ENCODE data around the gene ZNF230.

DNA sequence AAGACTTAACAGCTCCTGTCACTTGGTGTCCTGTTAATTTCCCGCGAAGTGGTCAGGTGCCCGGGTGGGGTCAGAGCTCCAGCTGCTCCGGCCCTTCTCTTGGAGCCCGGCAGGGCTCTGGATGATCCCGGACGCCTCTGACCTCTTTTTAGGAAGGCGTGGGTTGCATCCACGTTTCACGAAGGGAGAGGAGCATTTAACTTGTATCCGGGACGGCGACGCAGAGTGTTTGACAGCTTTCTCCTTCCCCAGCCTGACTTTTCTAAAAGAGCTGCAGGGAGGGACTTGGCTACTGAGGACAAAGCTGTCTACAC, 18.1 kb upstream of the ZNF230 start:
- TF ChIP-seq EZH2 (IDR thresholded peaks at IDR 0.05; ENCODE audit: low read length) = no peak
- TF ChIP-seq, protein P1, sequence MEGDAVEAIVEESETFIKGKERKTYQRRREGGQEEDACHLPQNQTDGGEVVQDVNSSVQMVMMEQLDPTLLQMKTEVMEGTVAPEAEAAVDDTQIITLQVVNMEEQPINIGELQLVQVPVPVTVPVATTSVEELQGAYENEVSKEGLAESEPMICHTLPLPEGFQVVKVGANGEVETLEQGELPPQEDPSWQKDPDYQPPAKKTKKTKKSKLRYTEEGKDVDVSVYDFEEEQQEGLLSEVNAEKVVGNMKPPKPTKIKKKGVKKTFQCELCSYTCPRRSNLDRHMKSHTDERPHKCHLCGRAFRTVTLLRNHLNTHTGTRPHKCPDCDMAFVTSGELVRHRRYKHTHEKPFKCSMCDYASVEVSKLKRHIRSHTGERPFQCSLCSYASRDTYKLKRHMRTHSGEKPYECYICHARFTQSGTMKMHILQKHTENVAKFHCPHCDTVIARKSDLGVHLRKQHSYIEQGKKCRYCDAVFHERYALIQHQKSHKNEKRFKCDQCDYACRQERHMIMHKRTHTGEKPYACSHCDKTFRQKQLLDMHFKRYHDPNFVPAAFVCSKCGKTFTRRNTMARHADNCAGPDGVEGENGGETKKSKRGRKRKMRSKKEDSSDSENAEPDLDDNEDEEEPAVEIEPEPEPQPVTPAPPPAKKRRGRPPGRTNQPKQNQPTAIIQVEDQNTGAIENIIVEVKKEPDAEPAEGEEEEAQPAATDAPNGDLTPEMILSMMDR (optimal IDR thresholded peaks at IDR 0.05 in 1 of 3, IDR thresholded peaks at IDR 0.05 in 1 of 3, conservative IDR thresholded peaks at IDR 0.05 in 1 of 3; ENCODE audit: extremely low read depth in 1 of 3, insufficient read depth in 2 of 3, low read length in 3 of 3) = no peak

Measured in keratinocyte (primary cell).